Mesothelial cell of epicardium (in vitro differentiated cells): ENCODE results near the gene SMIM45.

Source experiments
- DNase-seq, 2 experiments: peaks; one replicate each; pipeline ENCODE4 v3.0.0; 2021; ENCODE audit warnings: low spot score in 2 of 2; ENCODE audit not compliant: unreplicated experiment in 2 of 2
- H3K27ac Mint-ChIP-seq: 2 replicates; pipeline ENCODE4 v1.8.0; 2021; ENCODE audit warnings: mixed read lengths
- H3K27me3 Mint-ChIP-seq: 2 replicates; pipeline ENCODE4 v1.8.0; 2021; ENCODE audit warnings: low read depth, mixed read lengths
- H3K36me3 Mint-ChIP-seq: 2 replicates; pipeline ENCODE4 v1.8.0; 2021; ENCODE audit warnings: mixed read lengths
- H3K4me1 Mint-ChIP-seq: 2 replicates; pipeline ENCODE4 v1.8.0; 2021; ENCODE audit warnings: mixed read lengths
- H3K4me3 Mint-ChIP-seq: 2 replicates; pipeline ENCODE4 v1.8.0; 2021; ENCODE audit warnings: mild to moderate bottlenecking, moderate library complexity, mixed read lengths
- H3K9me3 Mint-ChIP-seq: 2 replicates; pipeline ENCODE4 v1.8.0; 2021; ENCODE audit warnings: mixed read lengths
- CTCF ChIP-seq: fragments of 200-600 bp; sonication (generic); IDR thresholded peaks from one replicate; pipeline ENCODE4 v1.5.0; 2021; ENCODE audit warnings: antibody characterized with exemption; ENCODE audit not compliant: unreplicated experiment

SMIM45 gene

DNA sequence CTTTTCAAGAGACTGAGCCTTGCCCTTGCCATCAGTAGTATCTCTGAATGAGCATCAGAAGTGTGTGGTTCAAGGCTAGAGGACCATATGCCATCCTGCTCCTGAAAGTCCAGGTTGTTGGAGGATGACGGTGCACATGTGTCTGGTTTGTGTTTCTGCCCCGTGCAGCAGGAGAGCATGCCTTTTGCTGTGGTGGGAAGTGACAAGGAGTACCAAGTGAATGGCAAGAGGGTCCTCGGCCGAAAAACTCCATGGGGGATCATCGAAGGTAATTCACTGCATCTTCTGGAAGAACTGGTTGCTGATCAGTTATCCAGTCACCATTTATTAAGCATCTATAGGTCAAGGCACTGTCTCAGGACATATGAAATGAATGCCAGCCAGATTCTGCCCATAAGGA lies 40.5 kb downstream of the SMIM45 start:
- no peaks in the 10 kb centered on the region for H3K4me1 Mint-ChIP-seq
- H3K27ac Mint-ChIP-seq: no peak overlapping the region
- no peak for DNase-seq
- H3K9me3 Mint-ChIP-seq: no peaks in the 10 kb centered on the region
- peaks cover 4% of the 10 kb centered on the region for H3K36me3 Mint-ChIP-seq
- H3K27me3 Mint-ChIP-seq: peaks cover 9% of the 10 kb centered on the region
- no peak overlapping the region for H3K4me3 Mint-ChIP-seq
- no peak for TF ChIP-seq CTCF

DNA sequence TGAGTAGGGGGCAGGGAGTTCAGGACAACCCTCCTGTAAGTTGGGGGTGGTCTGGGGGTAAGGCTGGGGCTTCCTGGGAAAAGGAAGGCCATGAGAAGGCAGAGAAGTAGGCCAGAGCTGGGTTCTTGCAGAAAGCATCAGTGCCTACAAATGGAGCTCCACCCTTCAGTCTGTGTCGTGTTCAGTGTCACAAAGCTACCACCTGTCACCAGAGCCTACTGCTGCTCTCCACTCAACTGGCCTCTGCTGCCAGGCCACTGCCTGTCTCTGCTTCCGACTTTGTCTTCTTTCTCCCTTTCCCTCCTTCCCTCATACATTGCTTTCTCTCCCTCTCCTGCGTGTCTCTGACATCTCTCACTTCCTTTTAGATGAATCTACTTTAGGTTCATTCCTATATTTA lies 43.3 kb downstream of the SMIM45 start:
- Mint-ChIP-seq H3K36me3 (peaks cover 4% of the 10 kb centered on the region), H3K27me3 (peaks cover 22% of the 10 kb centered on the region), H3K27ac (no peak overlapping the region), H3K4me3 (no peak overlapping the region), H3K4me1 (no peaks in the 10 kb centered on the region), H3K9me3 (no peaks in the 10 kb centered on the region)
- TF ChIP-seq CTCF: no peak
- no peak for DNase-seq

GRCh38 chr22:41996826-41997225 lies 44.9 kb downstream of the SMIM45 start:
- Mint-ChIP-seq H3K9me3 (no peaks in the 10 kb centered on the region), H3K4me1 (no peaks in the 10 kb centered on the region), H3K36me3 (peaks cover 4% of the 10 kb centered on the region), H3K27me3 (peaks cover 36% of the 10 kb centered on the region), H3K4me3 (no peak overlapping the region), H3K27ac (no peak overlapping the region)
- no peak for DNase-seq
- no peak for TF ChIP-seq CTCF

- no peak for DNase-seq
- Mint-ChIP-seq H3K4me1 (no peaks in the 10 kb centered on the region), H3K36me3 (no peaks in the 10 kb centered on the region), H3K27ac (no peak within 1 kb of the TSS), H3K4me3 (no peak within 1 kb of the TSS), H3K27me3 (peaks cover 47% of the 10 kb centered on the region), H3K9me3 (no peaks in the 10 kb centered on the region)
- TF ChIP-seq CTCF: no peak
Measured at GRCh38 chr22:41998361-41999261, 46.7 kb downstream of the SMIM45 start, which contains the start of gene WBP2NL. Gene WBP2NL (plus strand): TSS chr22:41998788. CDS start chr22:41998819, 31 bp downstream.

DNA sequence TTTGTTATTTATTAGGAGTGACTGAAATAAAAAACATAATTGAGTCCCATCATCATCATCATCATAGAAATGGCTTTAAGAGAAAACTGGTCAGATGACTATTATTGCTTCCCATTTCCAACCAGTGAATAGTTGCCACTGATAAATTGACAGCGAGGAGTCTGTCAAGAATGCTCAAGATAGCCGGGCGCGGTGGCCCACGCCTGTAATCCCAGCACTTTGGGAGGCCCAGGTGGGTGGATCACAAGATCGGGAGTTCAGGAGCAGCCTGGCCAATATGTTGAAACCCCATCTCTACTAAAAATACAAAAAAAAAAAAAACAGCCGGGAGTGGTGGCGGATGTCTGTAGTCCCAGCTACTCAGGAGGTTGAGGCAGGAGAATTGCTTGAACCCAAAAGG lies 48.5 kb downstream of the SMIM45 start:
- peaks cover 50% of the 10 kb centered on the region for H3K27me3 Mint-ChIP-seq
- H3K9me3 Mint-ChIP-seq: peaks cover 1% of the 10 kb centered on the region
- TF ChIP-seq CTCF: no peak
- H3K4me3 Mint-ChIP-seq: no peak overlapping the region
- no peaks in the 10 kb centered on the region for H3K4me1 Mint-ChIP-seq
- no peaks in the 10 kb centered on the region for H3K36me3 Mint-ChIP-seq
- no peak overlapping the region for H3K27ac Mint-ChIP-seq
- DNase-seq: no peak
